ENCODE data around the gene UBE2G1.
A peak's percentile ranks its signal among the peaks of the same experiment; 100 is the strongest.
"Not testable (repeated sequence)": the region's sequence is repeated elsewhere in the genome, so short reads cannot be mapped to it uniquely, and the experiment has no call there.

The UBE2G1 gene

GRCh38 chr17:4357671-4358070 lies 8.8 kb downstream of the UBE2G1 start:
- Mint-ChIP-seq H3K4me1 (peaks cover 50% of the 10 kb centered on the region), H3K4me3 (no peak overlapping the region), H3K27ac (no peak overlapping the region), H3K27me3 (no peaks in the 10 kb centered on the region), H3K9me3 (no peaks in the 10 kb centered on the region)
- DNase-seq (no peak), ATAC-seq (no peak)

GRCh38 chr17:4357030-4357628 lies 9.3 kb downstream of the UBE2G1 start:
- H3K4me1 Mint-ChIP-seq = peaks cover 46% of the 10 kb centered on the region
- no peaks in the 10 kb centered on the region for H3K27me3 Mint-ChIP-seq
- no peak overlapping the region for H3K27ac Mint-ChIP-seq
- no peaks in the 10 kb centered on the region for H3K9me3 Mint-ChIP-seq
- H3K4me3 Mint-ChIP-seq = no peak overlapping the region
- ATAC-seq (no peak), DNase-seq (no peak)

GRCh38 chr17:4354862-4355514 lies 11.5 kb downstream of the UBE2G1 start:
- Mint-ChIP-seq H3K27me3 (no peaks in the 10 kb centered on the region), H3K27ac (no peak overlapping the region), H3K4me3 (no peak overlapping the region), H3K4me1 (peaks cover 47% of the 10 kb centered on the region), H3K9me3 (no peaks in the 10 kb centered on the region)
- ATAC-seq (no peak), DNase-seq (no peak)

GRCh38 chr17:4354206-4354605 lies 12.3 kb downstream of the UBE2G1 start:
- Mint-ChIP-seq H3K9me3 (no peaks in the 10 kb centered on the region), H3K27ac (no peak overlapping the region), H3K27me3 (no peaks in the 10 kb centered on the region), H3K4me3 (no peak overlapping the region), H3K4me1 (peaks cover 44% of the 10 kb centered on the region)
- ATAC-seq (no peak), DNase-seq (no peak)

GRCh38 chr17:4350214-4350613 lies 16.3 kb downstream of the UBE2G1 start:
- not testable (repeated sequence) for H3K4me3 Mint-ChIP-seq, ATAC-seq, H3K9me3 Mint-ChIP-seq, H3K27ac Mint-ChIP-seq, H3K27me3 Mint-ChIP-seq, DNase-seq
- peaks cover 46% of the 10 kb centered on the region for H3K4me1 Mint-ChIP-seq

- no peak for ATAC-seq
- Mint-ChIP-seq H3K27me3 (no peaks in the 10 kb centered on the region), H3K9me3 (no peaks in the 10 kb centered on the region), H3K4me3 (no peak overlapping the region), H3K4me1 (peaks cover 21% of the 10 kb centered on the region), H3K27ac (no peak overlapping the region)
- DNase-seq = no peak
Observed at GRCh38 chr17:4345581-4346252, 20.8 kb downstream of the UBE2G1 start.

GRCh38 chr17:4344926-4345325 lies 21.5 kb downstream of the UBE2G1 start:
- Mint-ChIP-seq H3K27ac (no peak overlapping the region), H3K4me3 (no peak overlapping the region), H3K4me1 (peaks cover 28% of the 10 kb centered on the region), H3K9me3 (no peaks in the 10 kb centered on the region), H3K27me3 (no peaks in the 10 kb centered on the region)
- DNase-seq (no peak), ATAC-seq (no peak)

- Mint-ChIP-seq H3K4me3 (no peak overlapping the region), H3K27me3 (no peaks in the 10 kb centered on the region), H3K4me1 (peaks cover 26% of the 10 kb centered on the region), H3K27ac (no peak overlapping the region), H3K9me3 (no peaks in the 10 kb centered on the region)
- ATAC-seq (no peak), DNase-seq (no peak)
Observed at GRCh38 chr17:4342535-4342934, 23.9 kb downstream of the UBE2G1 start.

- no peak overlapping the region for H3K27ac Mint-ChIP-seq
- no peaks in the 10 kb centered on the region for H3K27me3 Mint-ChIP-seq
- no peak overlapping the region for H3K4me3 Mint-ChIP-seq
- ATAC-seq (no peak), DNase-seq (no peak)
- no peaks in the 10 kb centered on the region for H3K9me3 Mint-ChIP-seq
- peaks cover 29% of the 10 kb centered on the region for H3K4me1 Mint-ChIP-seq
Observed at GRCh38 chr17:4341616-4341977, 24.9 kb downstream of the UBE2G1 start.

GRCh38 chr17:4340914-4341615 lies 25.4 kb downstream of the UBE2G1 start:
- Mint-ChIP-seq H3K4me1 (peaks cover 26% of the 10 kb centered on the region), H3K27me3 (no peaks in the 10 kb centered on the region), H3K4me3 (no peak overlapping the region), H3K9me3 (no peaks in the 10 kb centered on the region), H3K27ac (no peak overlapping the region)
- ATAC-seq (no peak), DNase-seq (no peak)

GRCh38 chr17:4334776-4335584 lies 31.5 kb downstream of the UBE2G1 start:
- peak overlapping the region in 1 of 2 donors; percentile 22 for H3K27ac Mint-ChIP-seq

GRCh38 chr17:4334332-4334731 lies 32.1 kb downstream of the UBE2G1 start:
- no peak overlapping the region for H3K4me3 Mint-ChIP-seq
- no peaks in the 10 kb centered on the region for H3K9me3 Mint-ChIP-seq
- peak overlapping the region in 1 of 2 donors; percentile 22 for H3K27ac Mint-ChIP-seq
- no peaks in the 10 kb centered on the region for H3K27me3 Mint-ChIP-seq
- H3K4me1 Mint-ChIP-seq = peaks cover 57% of the 10 kb centered on the region
- DNase-seq = no peak
- no peak for ATAC-seq

More at GRCh38 chr17:4334776-4335584, 31.5 kb downstream of the UBE2G1 start:
- Mint-ChIP-seq H3K4me3 (peak overlapping the region; percentile 7 to 14), H3K4me1 (peaks cover 56% of the 10 kb centered on the region), H3K9me3 (no peaks in the 10 kb centered on the region), H3K27me3 (no peaks in the 10 kb centered on the region)
- ATAC-seq (no peak), DNase-seq (no peak)

- Mint-ChIP-seq H3K27ac (no peak overlapping the region), H3K4me1 (peaks cover 61% of the 10 kb centered on the region), H3K27me3 (no peaks in the 10 kb centered on the region)
Observed at GRCh38 chr17:4333041-4333440, 33.4 kb downstream of the UBE2G1 start.

GRCh38 chr17:4332296-4332970 lies 34.0 kb downstream of the UBE2G1 start:
- Mint-ChIP-seq H3K27me3 (no peaks in the 10 kb centered on the region), H3K4me3 (no peak overlapping the region), H3K27ac (no peak overlapping the region), H3K4me1 (peaks cover 61% of the 10 kb centered on the region), H3K9me3 (no peaks in the 10 kb centered on the region)
- DNase-seq (no peak), ATAC-seq (no peak)

More at GRCh38 chr17:4333041-4333440, 33.4 kb downstream of the UBE2G1 start:
- ATAC-seq = no peak
- Mint-ChIP-seq H3K9me3 (no peaks in the 10 kb centered on the region), H3K4me3 (no peak overlapping the region)
- no peak for DNase-seq

GRCh38 chr17:4331614-4332013 lies 34.9 kb downstream of the UBE2G1 start:
- Mint-ChIP-seq H3K27me3 (no peaks in the 10 kb centered on the region), H3K4me1 (peaks cover 55% of the 10 kb centered on the region), H3K4me3 (no peak overlapping the region), H3K27ac (no peak overlapping the region), H3K9me3 (no peaks in the 10 kb centered on the region)
- ATAC-seq (no peak), DNase-seq (no peak)

All from stimulated activated naive CD8-positive, alpha-beta T cell treated with anti-CD3 and anti-CD28 coated beads, Interleukin-15, amount 100 ng/mL, for 72 hours (primary cell).